COLO829 (cell line): Measurements from ENCODE around the gene ACD.

Experiments used
- DNase-seq: peaks from one replicate; pipeline ENCODE4 v3.0.0; 2012; ENCODE audit warnings: low spot score

ACD gene

GRCh38 chr16:67647681-67648080 is 12.4 kb downstream of the ACD start:
- DNase-seq = no peak

- no peak for DNase-seq
Observed at GRCh38 chr16:67647111-67647651, 12.9 kb downstream of the ACD start.

- no peak for DNase-seq
Observed at GRCh38 chr16:67645397-67646121, 14.5 kb downstream of the ACD start.

GRCh38 chr16:67644038-67644437 is 16.0 kb downstream of the ACD start:
- no peak for DNase-seq

- no peak for DNase-seq
Observed at GRCh38 chr16:67641779-67642708, 18.0 kb downstream of the ACD start.

GRCh38 chr16:67637625-67638024 is 22.4 kb downstream of the ACD start:
- no peak for DNase-seq

GRCh38 chr16:67636713-67637112 is 23.3 kb downstream of the ACD start:
- DNase-seq = no peak

- DNase-seq = no peak
Observed at GRCh38 chr16:67632415-67633172, 27.5 kb downstream of the ACD start.

GRCh38 chr16:67628216-67628615 is 31.8 kb downstream of the ACD start:
- DNase-seq = no peak

GRCh38 chr16:67613808-67614207 is 46.3 kb downstream of the ACD start:
- no peak for DNase-seq

- no peak for DNase-seq
Observed at GRCh38 chr16:67608364-67608763, 51.7 kb downstream of the ACD start.
